ENCODE results near the gene SF3A1.

- TF ChIP-seq CTCF (IDR thresholded peaks at IDR 0.05) (no peak), ZNF138 (CRISPR knock-in tag; conservative IDR thresholded peaks at IDR 0.05) (no peak), TEAD1 (CRISPR knock-in tag; IDR thresholded peaks at IDR 0.05) (no peak), ZSCAN18 (CRISPR knock-in tag; IDR thresholded peaks at IDR 0.05) (no peak), ATF3 (CRISPR knock-in tag; conservative IDR thresholded peaks at IDR 0.05) (no peak), ARID4B (CRISPR knock-in tag; IDR thresholded peaks at IDR 0.05; ENCODE audit: borderline replicate concordance) (no peak), ATF1 (CRISPR knock-in tag; IDR thresholded peaks at IDR 0.05) (no peak)
These were observed 59.9 kb downstream of the SF3A1 start for GRCh38 chr22:30296833-30297232.
